Stimulated activated naive CD8-positive, alpha-beta T cell treated with anti-CD3 and anti-CD28 coated beads, Interleukin-15, Interleukin-2, amounts not matched to agents 100 ng/mL and 50 ng/mL, for 24 hours (primary cell): ENCODE measurements around the gene RASA4.
"Not testable (repeated sequence)": the region's sequence is repeated elsewhere in the genome, so short reads cannot be mapped to it uniquely, and the experiment has no call there.

Experiments used
- H3K27ac Mint-ChIP-seq: one replicate; pipeline ENCODE4 v1.8.0; 2021; ENCODE audit warnings: mild to moderate bottlenecking, mixed read lengths
- H3K27me3 Mint-ChIP-seq: one replicate; pipeline ENCODE4 v1.8.0; 2021; ENCODE audit warnings: mixed read lengths
- H3K36me3 Mint-ChIP-seq: one replicate; pipeline ENCODE4 v1.8.0; 2021; ENCODE audit warnings: low read depth, mixed read lengths
- H3K4me1 Mint-ChIP-seq: one replicate; pipeline ENCODE4 v1.8.0; 2021; ENCODE audit warnings: low read depth, mixed read lengths
- H3K4me3 Mint-ChIP-seq: one replicate; pipeline ENCODE4 v1.8.0; 2021; ENCODE audit warnings: mild to moderate bottlenecking, mixed read lengths
- H3K9me3 Mint-ChIP-seq: one replicate; pipeline ENCODE4 v1.8.0; 2021; ENCODE audit warnings: mixed read lengths

RASA4 gene

GRCh38 chr7:102616507-102617125, at the start of gene RASA4:
Gene RASA4, minus strand, starts transcription at chr7:102616756. Its CDS starts 67 bp downstream, at chr7:102616689.
- H3K4me3 Mint-ChIP-seq, H3K36me3 Mint-ChIP-seq: not testable (repeated sequence)

GRCh38 chr7:102664765-102665164, 48.2 kb upstream of the RASA4 start:
- not testable (repeated sequence) for H3K4me3 Mint-ChIP-seq, H3K9me3 Mint-ChIP-seq, H3K36me3 Mint-ChIP-seq, H3K27ac Mint-ChIP-seq, H3K27me3 Mint-ChIP-seq, H3K4me1 Mint-ChIP-seq

More at GRCh38 chr7:102616507-102617125, at the start of gene RASA4:
- not testable (repeated sequence) for H3K27me3 Mint-ChIP-seq, H3K4me1 Mint-ChIP-seq, H3K9me3 Mint-ChIP-seq, H3K27ac Mint-ChIP-seq

GRCh38 chr7:102649924-102650323, 33.4 kb upstream of the RASA4 start, which contains the start of gene SPDYE2B:
Gene SPDYE2B, plus strand, starts transcription at chr7:102650319. Its CDS starts 2,030 bp downstream, at chr7:102652349.
- H3K4me1 Mint-ChIP-seq, H3K36me3 Mint-ChIP-seq, H3K27ac Mint-ChIP-seq, H3K9me3 Mint-ChIP-seq, H3K4me3 Mint-ChIP-seq, H3K27me3 Mint-ChIP-seq: not testable (repeated sequence)

GRCh38 chr7:102647813-102648212, 31.3 kb upstream of the RASA4 start:
- not testable (repeated sequence) for H3K4me3 Mint-ChIP-seq, H3K27me3 Mint-ChIP-seq, H3K36me3 Mint-ChIP-seq, H3K9me3 Mint-ChIP-seq, H3K4me1 Mint-ChIP-seq, H3K27ac Mint-ChIP-seq

- H3K36me3 Mint-ChIP-seq, H3K27ac Mint-ChIP-seq, H3K27me3 Mint-ChIP-seq, H3K4me1 Mint-ChIP-seq, H3K4me3 Mint-ChIP-seq, H3K9me3 Mint-ChIP-seq: not testable (repeated sequence)
Measured at GRCh38 chr7:102643404-102643803, 26.8 kb upstream of the RASA4 start.

- H3K4me1 Mint-ChIP-seq, H3K9me3 Mint-ChIP-seq, H3K27me3 Mint-ChIP-seq, H3K36me3 Mint-ChIP-seq, H3K4me3 Mint-ChIP-seq, H3K27ac Mint-ChIP-seq: not testable (repeated sequence)
Measured at GRCh38 chr7:102642691-102643090, 26.1 kb upstream of the RASA4 start, which contains the start of gene UPK3BL1. Gene UPK3BL1, minus strand, starts transcription at chr7:102642791. Its CDS starts 50 bp downstream, at chr7:102642741.

- not testable (repeated sequence) for H3K9me3 Mint-ChIP-seq, H3K4me1 Mint-ChIP-seq, H3K36me3 Mint-ChIP-seq, H3K4me3 Mint-ChIP-seq, H3K27me3 Mint-ChIP-seq, H3K27ac Mint-ChIP-seq
Measured at GRCh38 chr7:102638848-102639247, 22.3 kb upstream of the RASA4 start.

- not testable (repeated sequence) for H3K9me3 Mint-ChIP-seq, H3K27ac Mint-ChIP-seq, H3K36me3 Mint-ChIP-seq, H3K4me3 Mint-ChIP-seq, H3K4me1 Mint-ChIP-seq, H3K27me3 Mint-ChIP-seq
Measured at GRCh38 chr7:102636956-102637355, 20.4 kb upstream of the RASA4 start.

- H3K27me3 Mint-ChIP-seq, H3K4me1 Mint-ChIP-seq, H3K27ac Mint-ChIP-seq, H3K36me3 Mint-ChIP-seq, H3K4me3 Mint-ChIP-seq, H3K9me3 Mint-ChIP-seq: not testable (repeated sequence)
Measured at GRCh38 chr7:102635354-102635753, 18.8 kb upstream of the RASA4 start.

GRCh38 chr7:102634299-102634698, 17.7 kb upstream of the RASA4 start:
- H3K9me3 Mint-ChIP-seq, H3K36me3 Mint-ChIP-seq, H3K27ac Mint-ChIP-seq, H3K4me3 Mint-ChIP-seq, H3K4me1 Mint-ChIP-seq, H3K27me3 Mint-ChIP-seq: not testable (repeated sequence)

- not testable (repeated sequence) for H3K36me3 Mint-ChIP-seq, H3K27me3 Mint-ChIP-seq, H3K4me3 Mint-ChIP-seq, H3K4me1 Mint-ChIP-seq, H3K9me3 Mint-ChIP-seq, H3K27ac Mint-ChIP-seq
Measured at GRCh38 chr7:102630622-102631021, 14.1 kb upstream of the RASA4 start.

- H3K27me3 Mint-ChIP-seq, H3K9me3 Mint-ChIP-seq, H3K36me3 Mint-ChIP-seq, H3K27ac Mint-ChIP-seq, H3K4me1 Mint-ChIP-seq, H3K4me3 Mint-ChIP-seq: not testable (repeated sequence)
Measured at GRCh38 chr7:102627271-102627904, 10.8 kb upstream of the RASA4 start.

- not testable (repeated sequence) for H3K9me3 Mint-ChIP-seq, H3K27me3 Mint-ChIP-seq, H3K4me1 Mint-ChIP-seq, H3K36me3 Mint-ChIP-seq, H3K4me3 Mint-ChIP-seq, H3K27ac Mint-ChIP-seq
Measured at GRCh38 chr7:102618122-102618521, 1.6 kb upstream of the RASA4 start.

- H3K27ac Mint-ChIP-seq, H3K27me3 Mint-ChIP-seq, H3K36me3 Mint-ChIP-seq, H3K4me3 Mint-ChIP-seq, H3K4me1 Mint-ChIP-seq, H3K9me3 Mint-ChIP-seq: not testable (repeated sequence)
Measured at GRCh38 chr7:102615930-102616329, 626 bp downstream of the RASA4 start.

GRCh38 chr7:102614873-102615272, 1.7 kb downstream of the RASA4 start:
- H3K4me3 Mint-ChIP-seq, H3K36me3 Mint-ChIP-seq: not testable (repeated sequence)

GRCh38 chr7:102614346-102614697, 2.2 kb downstream of the RASA4 start:
- not testable (repeated sequence) for H3K9me3 Mint-ChIP-seq, H3K4me3 Mint-ChIP-seq, H3K27me3 Mint-ChIP-seq, H3K36me3 Mint-ChIP-seq, H3K27ac Mint-ChIP-seq, H3K4me1 Mint-ChIP-seq

More at GRCh38 chr7:102614873-102615272, 1.7 kb downstream of the RASA4 start:
- not testable (repeated sequence) for H3K4me1 Mint-ChIP-seq, H3K27ac Mint-ChIP-seq, H3K9me3 Mint-ChIP-seq, H3K27me3 Mint-ChIP-seq
